ENCODE measurements around the gene TAF11.

Gene TAF11

DNA sequence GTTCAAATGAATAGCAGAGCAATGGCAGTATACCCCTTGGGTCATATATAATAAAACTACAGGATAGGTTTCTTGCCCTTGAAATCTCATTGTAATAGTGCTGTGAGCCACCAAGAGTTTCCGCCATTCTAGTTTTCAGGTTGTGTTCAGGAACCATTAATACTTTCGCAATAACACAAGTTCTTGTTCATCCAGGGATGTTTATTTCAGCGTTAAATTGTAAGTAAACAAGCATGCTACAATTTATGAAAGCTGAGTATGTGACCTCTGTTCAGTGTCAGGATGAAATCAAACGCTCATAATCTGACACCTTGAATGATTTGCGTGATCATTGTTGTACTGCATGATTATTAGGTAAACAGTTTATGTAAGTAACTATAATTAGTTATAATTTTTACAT lies 24.0 kb upstream of the TAF11 start:
- no peak for TF ChIP-seq EZH2phosphoT487 (IDR thresholded peaks at IDR 0.05; ENCODE audit: borderline replicate concordance)
- TF ChIP-seq CTCF (conservative IDR thresholded peaks at IDR 0.05; ENCODE audit: low read length) = no peak
- Histone ChIP-seq H2AFZ (ENCODE audit: low read length) (no peak overlapping the region), H3K4me3 (ENCODE audit: low read length, poor library complexity, severe bottlenecking) (no peak overlapping the region), H3F3A (ENCODE audit: low read depth) (no peaks in the 10 kb centered on the region), H3K9me3 (ENCODE audit: insufficient read depth, low read depth, low read length) (no peaks in the 10 kb centered on the region), H3K36me3 (ENCODE audit: insufficient read depth, low read length) (no peaks in the 10 kb centered on the region), H3K9me2 (replicated peaks; ENCODE audit: low read depth, low read length) (no peaks in the 10 kb centered on the region), H3K79me2 (ENCODE audit: insufficient read depth, low read length) (peaks cover 13% of the 10 kb centered on the region; the same call in 1 of the 2 replicates), H3K9ac (ENCODE audit: low read depth, low read length, poor library complexity, severe bottlenecking) (no peak overlapping the region), H3K27me3 (ENCODE audit: insufficient read depth, low read length, poor library complexity, severe bottlenecking) (peaks cover 6% of the 10 kb centered on the region), H3K4me1 (ENCODE audit: insufficient read depth, low read length, poor library complexity, severe bottlenecking) (peaks cover 26% of the 10 kb centered on the region), H3K4me2 (ENCODE audit: low read depth, low read length, poor library complexity, severe bottlenecking) (no peak overlapping the region), H4K20me1 (ENCODE audit: insufficient read depth, low read length, poor library complexity, severe bottlenecking) (peaks cover 41% of the 10 kb centered on the region)

DNA sequence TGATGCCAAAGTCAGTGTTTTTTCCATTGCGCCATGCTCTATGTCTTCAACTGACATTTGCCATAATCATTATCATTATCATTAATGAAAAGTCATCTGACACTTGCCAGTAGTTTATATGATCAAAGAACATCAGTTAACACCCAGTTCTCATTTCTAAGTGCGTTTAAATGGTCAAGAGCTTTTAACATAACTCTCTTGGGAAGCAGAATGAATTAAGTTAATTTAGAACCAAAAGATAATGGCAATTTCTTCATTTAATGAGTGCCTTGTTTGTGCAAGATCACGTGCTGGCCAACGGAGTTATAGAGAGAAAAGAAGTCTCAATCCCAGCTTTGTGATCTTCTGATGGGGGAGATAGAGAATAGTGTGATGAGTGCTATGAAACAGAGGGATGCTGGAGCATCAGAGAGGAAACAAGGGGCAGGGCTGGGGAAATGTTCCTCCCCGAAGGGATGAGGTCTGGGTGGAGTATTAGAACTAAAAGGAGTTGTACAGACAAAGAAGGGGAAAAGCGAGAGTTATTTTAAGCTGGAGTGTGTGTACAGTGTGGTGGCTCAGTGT lies 21.6 kb upstream of the TAF11 start:
- TF ChIP-seq EZH2phosphoT487 (IDR thresholded peaks at IDR 0.05; ENCODE audit: borderline replicate concordance) (no peak), CTCF (conservative IDR thresholded peaks at IDR 0.05; ENCODE audit: low read length) (no peak)
- H3K9ac ChIP-seq (ENCODE audit: low read depth, low read length, poor library complexity, severe bottlenecking) = no peak overlapping the region
- no peaks in the 10 kb centered on the region for H3F3A ChIP-seq (ENCODE audit: low read depth)
- no peaks in the 10 kb centered on the region for H3K36me3 ChIP-seq (ENCODE audit: insufficient read depth, low read length)
- no peaks in the 10 kb centered on the region for H3K9me2 ChIP-seq (replicated peaks; ENCODE audit: low read depth, low read length)
- H3K4me3 ChIP-seq (ENCODE audit: low read length, poor library complexity, severe bottlenecking) = no peak overlapping the region
- H3K27me3 ChIP-seq (ENCODE audit: insufficient read depth, low read length, poor library complexity, severe bottlenecking) = peaks cover 6% of the 10 kb centered on the region
- H3K79me2 ChIP-seq (ENCODE audit: insufficient read depth, low read length) = peaks cover 26% of the 10 kb centered on the region; the same call in 1 of the 2 replicates
- H3K4me1 ChIP-seq (ENCODE audit: insufficient read depth, low read length, poor library complexity, severe bottlenecking) = peaks cover 23% of the 10 kb centered on the region
- no peak overlapping the region for H3K4me2 ChIP-seq (ENCODE audit: low read depth, low read length, poor library complexity, severe bottlenecking)
- H4K20me1 ChIP-seq (ENCODE audit: insufficient read depth, low read length, poor library complexity, severe bottlenecking) = peaks cover 33% of the 10 kb centered on the region
- no peaks in the 10 kb centered on the region for H3K9me3 ChIP-seq (ENCODE audit: insufficient read depth, low read depth, low read length)
- no peak overlapping the region for H2AFZ ChIP-seq (ENCODE audit: low read length)

- H3K36me3 ChIP-seq (ENCODE audit: insufficient read depth, low read length) = no peaks in the 10 kb centered on the region
- no peak overlapping the region for H3K4me3 ChIP-seq (ENCODE audit: low read length, poor library complexity, severe bottlenecking)
- H3K4me2 ChIP-seq (ENCODE audit: low read depth, low read length, poor library complexity, severe bottlenecking) = no peak overlapping the region
- no peaks in the 10 kb centered on the region for H3F3A ChIP-seq (ENCODE audit: low read depth)
- H3K9ac ChIP-seq (ENCODE audit: low read depth, low read length, poor library complexity, severe bottlenecking) = no peak overlapping the region
- H3K27me3 ChIP-seq (ENCODE audit: insufficient read depth, low read length, poor library complexity, severe bottlenecking) = peaks cover 6% of the 10 kb centered on the region
- H4K20me1 ChIP-seq (ENCODE audit: insufficient read depth, low read length, poor library complexity, severe bottlenecking) = peaks cover 28% of the 10 kb centered on the region
- TF ChIP-seq CTCF (conservative IDR thresholded peaks at IDR 0.05; ENCODE audit: low read length) (no peak), EZH2phosphoT487 (IDR thresholded peaks at IDR 0.05; ENCODE audit: borderline replicate concordance) (no peak)
- no peaks in the 10 kb centered on the region for H3K9me2 ChIP-seq (replicated peaks; ENCODE audit: low read depth, low read length)
- peaks cover 20% of the 10 kb centered on the region for H3K4me1 ChIP-seq (ENCODE audit: insufficient read depth, low read length, poor library complexity, severe bottlenecking)
- H3K79me2 ChIP-seq (ENCODE audit: insufficient read depth, low read length) = peaks cover 21% of the 10 kb centered on the region; the same call in 1 of the 2 replicates
- H3K9me3 ChIP-seq (ENCODE audit: insufficient read depth, low read depth, low read length) = no peaks in the 10 kb centered on the region
- no peak overlapping the region for H2AFZ ChIP-seq (ENCODE audit: low read length)
Measured at GRCh38 chr6:34908194-34908593, 20.4 kb upstream of the TAF11 start.
